Measurements from ENCODE around the gene HES7.

- TF ChIP-seq, protein P1, sequence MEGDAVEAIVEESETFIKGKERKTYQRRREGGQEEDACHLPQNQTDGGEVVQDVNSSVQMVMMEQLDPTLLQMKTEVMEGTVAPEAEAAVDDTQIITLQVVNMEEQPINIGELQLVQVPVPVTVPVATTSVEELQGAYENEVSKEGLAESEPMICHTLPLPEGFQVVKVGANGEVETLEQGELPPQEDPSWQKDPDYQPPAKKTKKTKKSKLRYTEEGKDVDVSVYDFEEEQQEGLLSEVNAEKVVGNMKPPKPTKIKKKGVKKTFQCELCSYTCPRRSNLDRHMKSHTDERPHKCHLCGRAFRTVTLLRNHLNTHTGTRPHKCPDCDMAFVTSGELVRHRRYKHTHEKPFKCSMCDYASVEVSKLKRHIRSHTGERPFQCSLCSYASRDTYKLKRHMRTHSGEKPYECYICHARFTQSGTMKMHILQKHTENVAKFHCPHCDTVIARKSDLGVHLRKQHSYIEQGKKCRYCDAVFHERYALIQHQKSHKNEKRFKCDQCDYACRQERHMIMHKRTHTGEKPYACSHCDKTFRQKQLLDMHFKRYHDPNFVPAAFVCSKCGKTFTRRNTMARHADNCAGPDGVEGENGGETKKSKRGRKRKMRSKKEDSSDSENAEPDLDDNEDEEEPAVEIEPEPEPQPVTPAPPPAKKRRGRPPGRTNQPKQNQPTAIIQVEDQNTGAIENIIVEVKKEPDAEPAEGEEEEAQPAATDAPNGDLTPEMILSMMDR (IDR thresholded peaks at IDR 0.05; ENCODE audit: low read depth, low read length, missing input control) = peak; percentile 98
- TF ChIP-seq, protein P2, sequence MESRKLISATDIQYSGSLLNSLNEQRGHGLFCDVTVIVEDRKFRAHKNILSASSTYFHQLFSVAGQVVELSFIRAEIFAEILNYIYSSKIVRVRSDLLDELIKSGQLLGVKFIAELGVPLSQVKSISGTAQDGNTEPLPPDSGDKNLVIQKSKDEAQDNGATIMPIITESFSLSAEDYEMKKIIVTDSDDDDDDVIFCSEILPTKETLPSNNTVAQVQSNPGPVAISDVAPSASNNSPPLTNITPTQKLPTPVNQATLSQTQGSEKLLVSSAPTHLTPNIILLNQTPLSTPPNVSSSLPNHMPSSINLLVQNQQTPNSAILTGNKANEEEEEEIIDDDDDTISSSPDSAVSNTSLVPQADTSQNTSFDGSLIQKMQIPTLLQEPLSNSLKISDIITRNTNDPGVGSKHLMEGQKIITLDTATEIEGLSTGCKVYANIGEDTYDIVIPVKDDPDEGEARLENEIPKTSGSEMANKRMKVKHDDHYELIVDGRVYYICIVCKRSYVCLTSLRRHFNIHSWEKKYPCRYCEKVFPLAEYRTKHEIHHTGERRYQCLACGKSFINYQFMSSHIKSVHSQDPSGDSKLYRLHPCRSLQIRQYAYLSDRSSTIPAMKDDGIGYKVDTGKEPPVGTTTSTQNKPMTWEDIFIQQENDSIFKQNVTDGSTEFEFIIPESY (IDR thresholded peaks at IDR 0.05) = no peak
- peak; percentile 32 for TF ChIP-seq MAX (IDR thresholded peaks at IDR 0.05)
Measured at GRCh38 chr17:8158267-8159031, 34.5 kb upstream of the HES7 start.
